NCI-H526 treated with DMSO at 0.1 percent for 48 hours (cell line): ENCODE results near the gene INSIG1.

Source experiments
- DNase-seq: peaks from one replicate; lab custom pipeline; 2025; lab: John Stamatoyannopoulos, UW

INSIG1 gene

DNA sequence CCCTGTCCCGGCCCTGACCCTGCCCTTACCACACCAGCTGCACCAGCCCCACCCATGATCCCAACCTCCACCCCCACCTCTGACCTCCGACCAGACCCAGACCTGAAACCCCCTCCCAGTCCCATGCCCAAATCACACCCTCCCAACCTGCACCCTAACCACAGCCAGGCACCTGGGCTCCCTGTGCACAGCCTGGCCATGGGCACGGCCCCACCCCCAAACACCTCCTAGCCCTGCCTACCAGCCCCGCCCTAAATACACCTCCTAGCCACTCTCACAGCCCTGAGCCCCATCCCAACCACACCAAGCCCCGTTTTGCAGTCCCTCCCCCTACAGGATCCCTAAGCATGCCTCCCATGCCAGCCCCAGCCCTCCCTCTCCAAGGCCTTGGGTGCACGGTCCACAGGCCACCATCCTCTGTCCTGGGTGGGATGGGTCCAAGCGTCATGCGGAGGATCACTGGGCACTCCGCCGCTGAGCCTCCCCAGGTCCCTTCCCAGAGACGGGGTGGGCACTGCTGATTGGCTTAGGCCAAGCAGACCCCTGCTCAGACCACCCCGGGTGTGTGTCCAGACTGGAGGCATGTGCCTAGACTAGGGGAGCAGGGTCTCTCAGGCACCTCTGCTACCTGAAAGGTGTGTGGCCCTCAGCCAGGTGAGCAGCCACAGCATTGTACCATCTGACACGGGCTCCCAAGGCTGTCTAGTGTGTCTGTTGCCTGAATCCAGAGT, 30.1 kb downstream of the INSIG1 start:
- DNase-seq: no peak

DNA sequence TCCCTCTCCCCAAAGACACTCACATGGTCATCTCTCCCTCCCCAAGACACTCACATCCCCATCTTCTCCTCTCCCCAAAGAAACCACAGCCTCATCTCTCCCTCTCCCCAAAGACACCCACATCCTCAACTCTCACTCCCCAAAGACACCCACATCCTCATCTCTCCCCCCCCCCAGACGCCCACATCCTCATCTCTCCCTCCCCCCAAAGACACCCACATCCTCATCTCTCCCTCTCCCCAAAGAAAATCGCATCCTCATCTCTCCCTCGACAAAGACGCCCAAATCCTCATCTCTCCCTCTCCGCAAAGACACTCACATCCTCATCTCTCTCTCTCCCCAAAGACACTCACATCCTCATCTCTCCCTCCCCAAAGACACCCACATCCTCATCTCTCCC, 31.5 kb downstream of the INSIG1 start:
- DNase-seq: no peak

DNA sequence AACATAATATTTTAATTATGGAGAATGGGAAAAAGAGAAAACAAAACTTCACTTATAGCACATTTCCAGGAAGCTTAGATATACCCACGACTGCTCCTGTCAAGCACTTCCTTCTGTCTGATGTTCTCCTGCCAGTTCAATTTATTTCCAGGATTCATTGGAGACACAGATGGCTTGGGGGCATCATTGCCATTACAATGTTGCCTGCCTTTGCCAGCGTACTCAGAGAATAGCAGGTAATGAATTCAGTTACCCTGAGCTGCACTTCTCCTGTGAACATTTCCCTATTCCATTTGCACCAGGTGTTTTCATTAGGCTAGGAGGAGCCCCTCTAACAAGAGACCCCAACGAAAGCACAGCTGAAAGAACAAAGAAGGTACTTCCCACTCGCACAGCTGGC, 33.7 kb downstream of the INSIG1 start:
- DNase-seq: no peak

DNA sequence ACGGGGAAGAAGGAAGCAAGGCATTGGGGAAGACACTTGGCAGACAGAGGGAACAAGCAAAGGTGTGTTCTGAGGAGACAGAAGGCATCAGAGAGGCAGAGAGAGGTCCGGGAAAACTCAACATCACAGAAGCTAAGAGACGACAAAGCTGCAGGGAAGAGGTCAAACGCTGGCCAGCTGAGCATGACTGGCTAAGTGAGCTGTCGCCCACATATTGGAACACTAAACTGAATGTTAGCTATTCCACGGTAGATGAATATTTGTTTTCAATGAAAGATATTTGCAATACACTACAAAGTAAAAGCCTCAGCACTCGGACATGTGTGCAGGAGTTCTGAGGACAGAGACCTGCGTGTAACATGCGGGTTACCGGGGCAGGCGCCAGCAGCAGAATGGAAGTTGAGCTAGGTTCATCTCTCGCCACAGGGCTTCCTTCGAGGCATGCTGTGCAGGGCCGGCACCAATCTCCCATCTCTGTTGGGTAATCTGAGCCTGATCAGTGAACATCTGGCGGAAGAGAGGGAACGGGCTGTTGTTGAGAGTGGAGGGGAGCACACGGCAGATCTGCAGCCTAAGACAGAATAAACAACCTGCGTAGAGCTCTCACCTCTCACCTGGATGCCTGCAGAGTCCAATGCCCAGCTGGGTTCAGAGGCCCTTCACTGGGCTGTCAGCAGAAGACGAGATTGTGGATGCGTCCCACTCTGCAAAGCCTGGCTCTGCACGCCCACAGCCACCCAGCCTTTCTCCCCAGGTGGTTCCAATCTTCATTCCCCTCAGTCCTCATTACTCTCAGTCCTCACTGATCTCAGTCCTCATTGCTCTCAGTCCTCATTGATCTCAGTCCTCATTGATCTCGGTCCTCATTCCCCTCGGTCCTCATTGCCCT, 35.9 kb downstream of the INSIG1 start:
- DNase-seq: no peak

DNA sequence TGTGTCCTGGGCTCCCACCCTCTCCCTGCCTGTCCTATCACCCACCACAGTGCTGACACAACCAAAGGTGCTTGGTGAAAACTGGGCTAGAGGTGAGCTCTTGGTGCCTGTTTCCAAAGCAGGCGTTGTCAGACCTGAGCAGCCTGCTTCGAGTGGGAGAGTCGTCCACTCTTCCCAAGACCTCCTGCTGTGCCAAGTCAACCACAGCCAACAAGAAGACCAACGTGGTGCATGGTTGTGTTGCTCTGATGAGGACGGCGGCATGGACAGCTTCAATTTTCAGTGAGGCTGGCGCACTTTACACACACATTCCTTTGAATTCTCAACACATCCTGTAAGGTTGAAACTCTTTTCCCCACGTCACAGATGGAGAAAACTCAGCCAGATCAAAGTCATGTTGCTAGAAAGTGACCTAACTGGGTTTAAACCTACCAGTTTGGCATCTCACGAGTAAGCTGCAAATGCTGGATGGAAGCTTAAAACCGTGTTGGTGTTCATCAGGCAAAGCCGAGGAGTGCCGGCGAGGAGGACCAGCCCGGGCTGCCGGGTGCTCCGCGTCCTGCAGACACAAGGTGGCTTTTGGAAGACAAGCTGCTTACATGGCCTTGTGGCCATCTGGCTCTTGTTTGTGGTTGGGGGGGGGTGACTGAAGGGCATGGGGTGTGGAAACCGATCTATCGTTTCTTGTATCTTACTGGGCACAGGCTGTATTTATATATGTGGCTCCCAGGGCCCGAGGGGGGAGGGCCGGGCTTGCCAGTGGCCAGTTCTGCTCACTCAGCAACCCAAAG, 39.3 kb downstream of the INSIG1 start:
- no peak for DNase-seq

DNA sequence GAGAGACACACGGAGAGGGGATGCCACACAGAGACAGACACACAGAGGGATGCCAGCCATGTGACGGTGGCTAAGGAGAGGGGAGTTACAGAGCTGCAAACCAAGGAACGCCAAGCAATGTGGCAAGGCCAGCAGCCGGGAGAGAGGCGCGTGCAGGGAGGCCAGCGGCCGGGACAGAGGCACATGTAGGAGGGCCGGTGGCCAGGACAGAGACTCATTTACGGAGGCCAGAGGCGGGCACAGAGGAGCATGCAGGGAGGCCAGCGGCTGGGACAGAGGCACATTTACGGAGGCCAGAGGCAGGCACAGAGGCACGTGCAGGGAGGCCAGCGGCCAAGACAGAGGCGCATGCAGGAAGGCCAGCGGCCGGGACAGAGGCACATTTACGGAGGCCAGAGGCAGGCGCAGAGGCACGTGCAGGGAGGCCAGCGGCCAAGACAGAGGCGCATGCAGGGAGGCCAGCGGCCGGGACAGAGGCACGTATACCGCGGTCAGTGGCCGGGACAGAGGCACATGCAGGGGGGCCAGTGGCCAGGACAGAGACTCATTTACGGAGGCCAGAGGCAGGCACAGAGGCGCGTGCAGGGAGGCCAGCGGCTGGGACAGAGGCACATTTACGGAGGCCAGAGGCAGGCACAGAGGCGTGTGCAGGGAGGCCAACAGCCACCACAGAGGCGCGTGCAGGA, 40.4 kb downstream of the INSIG1 start:
- DNase-seq: no peak

DNA sequence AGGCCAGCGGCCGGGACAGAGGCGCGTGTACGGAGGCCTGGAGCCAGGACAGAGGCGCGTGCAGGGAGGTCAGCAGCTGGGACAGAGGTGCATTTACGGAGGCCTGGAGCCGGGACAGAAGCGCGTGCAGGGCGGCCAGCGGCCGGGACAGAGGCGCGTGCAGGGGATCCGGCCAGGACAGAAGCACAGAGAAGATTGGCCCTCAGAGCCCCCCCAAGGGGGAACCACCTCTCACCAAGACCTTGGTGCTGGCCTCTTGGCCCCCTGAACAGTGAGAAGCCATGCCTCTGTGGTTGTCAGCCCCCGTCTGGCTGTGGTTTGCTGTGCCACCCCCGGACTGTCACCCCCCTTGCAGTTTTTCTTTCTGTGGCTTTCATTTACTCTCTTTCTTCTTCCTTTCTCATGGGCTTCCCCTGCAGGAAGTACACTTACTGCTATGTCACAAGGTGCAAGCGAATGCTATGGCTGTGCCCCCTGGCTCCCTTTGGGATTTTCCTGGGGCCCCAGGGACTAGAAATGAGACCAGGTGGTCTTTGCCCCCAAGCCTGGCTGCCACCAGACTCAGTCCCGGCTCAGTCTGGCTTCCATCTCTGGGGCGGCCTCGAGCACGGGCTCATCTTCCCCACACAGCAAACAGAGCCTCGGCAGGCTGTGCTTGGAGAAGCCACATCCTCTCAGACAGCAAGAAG, 41.1 kb downstream of the INSIG1 start:
- no peak for DNase-seq

DNA sequence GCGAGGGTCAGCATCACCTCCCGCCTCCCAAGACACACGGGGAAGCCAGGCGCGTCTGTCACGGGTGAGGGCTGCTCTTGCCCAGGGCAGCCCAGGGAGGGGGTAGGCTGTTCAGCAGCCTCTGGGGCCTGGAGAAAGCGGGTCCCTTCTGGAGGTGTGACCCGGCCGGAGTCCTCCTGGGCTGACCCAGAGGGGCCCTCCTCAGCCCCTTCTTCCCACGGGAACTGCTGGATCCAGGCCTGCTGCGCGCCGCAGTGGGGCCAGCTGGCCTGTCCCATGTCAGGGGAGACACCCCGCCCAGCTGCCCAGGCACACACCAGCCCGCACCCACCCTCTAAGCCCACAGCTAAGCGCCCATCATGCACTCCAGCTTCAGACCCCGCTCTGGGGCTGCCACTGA, 41.8 kb downstream of the INSIG1 start:
- DNase-seq: no peak

DNA sequence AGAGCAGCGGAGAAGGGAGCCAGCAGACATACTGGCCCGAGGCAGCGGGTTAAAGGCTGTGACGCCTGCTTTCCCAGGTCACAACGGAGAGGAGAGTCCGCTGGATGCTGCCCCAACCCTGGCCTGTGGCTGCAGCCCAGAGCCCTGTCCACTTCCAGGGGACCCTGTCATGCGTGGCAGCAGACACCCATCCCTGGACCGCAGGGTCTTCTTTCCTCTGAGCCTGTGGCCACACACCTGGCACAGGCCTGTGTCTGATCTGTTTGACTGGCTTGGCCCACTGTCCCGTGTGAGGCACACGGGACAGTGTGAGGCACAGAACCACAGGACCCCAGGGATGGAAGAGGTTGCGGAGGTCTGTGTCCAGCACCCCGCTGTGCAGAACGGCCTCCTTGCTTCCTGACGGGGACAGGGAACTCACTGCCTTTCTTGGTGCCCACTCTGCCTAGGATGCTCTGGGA, 42.4 kb downstream of the INSIG1 start:
- DNase-seq: no peak

DNA sequence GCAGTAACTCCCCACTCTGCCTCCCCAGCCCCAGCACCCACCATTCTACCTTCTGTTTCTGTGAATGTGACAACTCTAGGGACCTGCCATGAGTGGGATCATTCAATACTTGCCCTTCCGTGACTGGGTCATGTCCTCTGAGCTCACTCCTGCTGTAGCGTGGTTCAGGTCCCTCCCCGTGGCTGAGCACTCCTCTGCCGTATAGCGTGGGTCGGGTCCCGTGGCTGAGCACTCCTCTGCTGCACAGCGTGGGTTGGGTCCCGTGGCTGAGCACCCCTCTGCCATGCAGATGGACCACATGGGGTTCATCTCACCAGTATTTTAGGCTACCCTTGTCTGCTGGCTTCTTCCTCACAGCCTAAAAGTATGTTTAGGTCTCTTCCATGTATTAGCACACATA, 43.0 kb downstream of the INSIG1 start:
- DNase-seq: no peak

DNA sequence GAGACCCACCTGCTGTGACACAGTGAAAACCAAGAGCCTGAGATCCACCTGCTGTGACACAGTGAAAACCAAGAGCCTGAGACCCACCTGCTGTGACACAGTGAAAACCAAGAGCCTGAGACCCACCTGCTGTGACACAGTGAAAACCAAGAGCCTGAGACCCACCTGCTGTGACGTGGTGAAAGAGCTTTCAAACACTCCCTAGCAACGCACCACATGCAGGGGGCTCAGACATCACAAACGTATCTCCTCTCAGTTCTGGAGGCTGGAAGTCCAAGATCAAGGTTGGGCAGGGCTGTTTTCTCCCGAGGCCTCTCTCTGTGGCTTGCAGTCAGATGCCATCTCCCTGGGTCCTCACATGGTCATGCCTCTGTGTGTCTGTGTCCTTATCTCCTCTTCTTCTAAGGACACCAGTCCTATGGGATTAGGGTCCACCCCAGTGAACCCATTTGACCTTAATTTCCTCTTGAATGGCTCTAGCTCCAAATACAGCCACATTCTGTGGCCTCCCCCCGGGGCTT, 43.8 kb downstream of the INSIG1 start:
- no peak for DNase-seq

DNA sequence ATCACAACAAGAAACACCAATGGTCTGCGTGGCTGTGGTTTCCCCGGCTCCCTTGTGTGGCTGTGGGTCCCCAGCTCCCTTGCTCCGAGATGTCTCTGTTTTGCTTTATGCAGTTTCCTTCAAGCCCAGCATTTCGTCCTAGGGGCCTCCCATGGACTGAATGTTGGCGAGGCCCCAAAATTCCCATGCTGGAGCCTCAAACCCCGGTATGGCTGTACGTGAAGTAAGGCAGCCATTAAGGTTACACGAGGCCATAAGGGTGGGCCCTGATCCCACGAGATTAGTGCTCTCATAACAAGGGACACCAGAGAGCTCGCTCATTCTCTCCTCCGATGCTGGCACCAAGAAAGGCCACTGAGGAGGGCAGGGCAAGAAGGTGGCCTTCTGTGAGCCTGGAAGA, 44.6 kb downstream of the INSIG1 start:
- DNase-seq: no peak

DNA sequence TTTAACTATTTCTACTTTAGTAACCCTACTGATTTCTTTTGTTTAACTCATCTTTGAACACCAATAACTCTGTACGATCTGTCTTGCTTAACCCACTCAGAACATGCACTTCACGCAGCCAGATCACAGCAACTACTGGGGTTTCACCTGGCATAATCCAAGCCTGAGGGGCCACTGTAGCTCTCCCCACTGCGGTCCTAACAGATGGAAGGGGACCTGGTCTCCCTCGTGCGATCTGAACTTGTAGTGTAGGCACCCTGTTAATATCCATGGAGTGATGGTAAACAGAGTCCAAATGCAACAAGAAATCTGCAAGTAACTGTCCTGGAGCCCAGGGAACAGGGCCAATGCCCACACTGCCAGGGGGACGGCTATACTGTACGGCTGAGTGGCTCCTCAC, 45.5 kb downstream of the INSIG1 start:
- no peak for DNase-seq

DNA sequence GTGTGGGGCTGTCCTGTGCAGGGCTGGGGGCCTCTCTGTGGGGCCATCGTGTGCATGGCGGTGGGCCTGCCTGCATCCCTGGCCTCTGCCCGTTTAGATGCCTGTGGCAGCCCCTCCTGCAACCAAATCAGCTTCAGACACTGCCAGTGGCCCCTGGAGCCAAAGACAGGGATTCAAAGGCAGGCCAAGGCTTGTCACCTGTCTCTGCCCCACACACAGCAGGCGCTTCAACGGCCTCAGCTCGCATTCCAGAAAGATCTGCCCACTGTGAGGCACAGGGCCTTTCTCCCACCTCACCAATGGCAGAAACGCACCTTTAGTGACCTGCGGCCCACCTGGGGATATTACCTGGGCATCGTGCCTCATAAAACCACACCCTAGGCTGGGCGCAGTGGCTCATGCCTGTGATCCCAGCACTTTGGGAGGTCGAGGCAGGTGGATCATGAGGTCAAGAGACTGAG, 46.0 kb downstream of the INSIG1 start:
- no peak for DNase-seq

DNA sequence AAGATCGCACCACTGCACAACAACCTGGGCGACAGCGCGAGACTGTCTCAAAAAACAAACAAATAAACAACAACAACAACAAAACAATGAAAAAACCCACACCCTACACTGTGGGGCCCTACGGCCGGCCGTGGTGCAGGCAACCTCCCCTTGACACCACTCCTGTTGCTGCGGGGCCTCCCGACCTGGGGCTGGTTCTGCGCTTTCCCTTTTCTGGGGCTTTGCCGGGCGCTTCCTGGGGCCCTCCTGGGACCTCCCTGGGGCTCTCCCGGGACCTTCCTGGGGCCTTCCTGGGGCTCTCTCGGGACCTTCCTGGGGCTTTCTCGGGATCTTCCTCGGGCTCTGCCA, 46.6 kb downstream of the INSIG1 start:
- DNase-seq: no peak

DNA sequence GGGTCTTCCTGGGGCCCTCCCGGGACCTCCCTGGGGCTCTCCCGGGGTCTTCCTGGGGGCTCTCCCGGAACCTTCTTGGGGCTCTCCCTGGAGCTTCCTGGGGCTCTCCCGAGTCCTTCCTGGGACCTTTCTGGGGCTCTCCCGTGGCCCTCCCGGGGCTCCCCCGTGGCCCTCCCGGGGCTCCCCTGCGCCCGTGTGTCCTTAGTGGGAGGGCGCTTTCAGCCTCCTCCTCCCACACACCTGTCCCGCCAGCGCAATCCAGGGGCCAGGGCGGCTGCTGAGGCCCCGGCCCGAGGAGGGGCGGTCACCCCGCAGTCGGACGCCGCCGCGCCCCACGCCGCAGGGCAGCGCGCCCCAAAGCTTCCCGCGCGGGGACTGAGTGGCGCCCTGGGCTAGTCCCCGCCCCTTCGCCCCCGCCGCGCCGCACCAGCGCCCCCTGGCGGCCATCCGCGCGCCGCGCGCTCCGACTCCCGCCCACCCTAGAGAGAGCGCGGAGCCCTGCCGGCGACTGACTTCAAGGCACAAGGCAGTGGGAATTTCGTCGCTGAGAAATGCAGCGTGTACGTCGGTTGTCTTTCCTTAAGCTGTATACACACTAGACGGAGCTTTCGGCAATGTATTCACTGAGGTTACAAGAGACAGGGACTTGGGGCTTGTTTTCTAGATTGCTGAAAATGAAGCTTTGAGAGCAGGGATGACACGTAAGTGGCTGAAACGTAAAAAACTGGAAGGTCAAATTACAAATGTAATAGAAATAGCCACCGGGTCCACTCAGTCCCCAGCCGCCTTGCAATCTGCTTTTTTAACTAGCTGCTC, 47.1 kb downstream of the INSIG1 start:
- DNase-seq: peak; percentile 86

DNA sequence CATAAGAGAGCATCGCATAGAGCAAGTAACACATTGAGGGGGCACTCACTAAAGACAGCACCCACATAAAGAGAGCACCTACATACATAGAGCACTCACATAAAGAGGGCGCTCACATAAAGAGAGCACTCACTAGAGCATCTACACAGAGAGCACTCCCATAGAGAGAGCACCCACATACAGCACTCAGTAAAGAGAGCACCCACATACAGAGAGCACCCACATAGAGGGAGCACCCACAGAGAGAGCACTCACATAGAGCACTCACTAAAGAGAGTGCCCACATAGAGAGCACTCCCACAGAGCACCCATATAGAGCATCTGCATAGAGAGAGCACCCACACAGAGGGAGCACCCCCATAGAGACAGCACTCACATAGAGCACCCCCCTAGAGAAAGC, 47.8 kb downstream of the INSIG1 start:
- DNase-seq: no peak

DNA sequence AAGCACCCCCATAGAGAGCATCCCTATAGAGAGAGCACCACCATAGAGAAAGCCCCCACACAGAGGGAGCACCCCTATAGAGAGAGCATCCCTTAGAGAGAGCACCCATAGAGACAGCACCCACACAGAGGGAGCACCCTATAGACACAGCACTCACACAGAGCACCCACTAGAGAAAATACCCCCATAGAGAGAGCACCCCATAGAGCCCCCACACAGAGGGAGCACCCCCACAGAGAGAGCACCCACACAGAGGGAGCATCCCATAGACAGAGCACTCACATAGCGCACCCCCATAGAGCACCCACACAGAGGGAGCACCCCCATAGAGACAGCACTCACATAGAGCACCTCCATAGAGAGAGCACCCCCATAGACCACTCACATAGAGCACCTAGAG, 48.6 kb downstream of the INSIG1 start:
- DNase-seq: no peak

DNA sequence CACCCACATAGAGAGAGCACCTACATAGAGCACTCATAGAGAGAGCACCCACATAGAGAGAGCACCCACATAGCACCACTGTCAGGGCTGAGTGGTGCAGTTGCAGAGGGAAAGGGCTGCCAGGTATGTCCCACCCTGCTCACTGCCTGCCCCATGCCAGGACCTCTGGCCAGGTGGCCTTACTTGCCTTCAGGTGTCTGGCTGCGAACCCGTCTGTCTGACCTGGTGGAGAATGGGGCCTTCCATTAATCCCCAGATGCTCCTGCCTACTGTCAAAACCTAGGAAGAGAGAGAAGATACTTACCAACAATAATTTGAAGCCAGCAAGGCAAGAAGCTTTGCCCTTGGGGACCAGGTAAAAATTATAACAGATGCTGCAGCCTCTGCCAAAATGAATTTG, 51.1 kb downstream of the INSIG1 start:
- no peak for DNase-seq

DNA sequence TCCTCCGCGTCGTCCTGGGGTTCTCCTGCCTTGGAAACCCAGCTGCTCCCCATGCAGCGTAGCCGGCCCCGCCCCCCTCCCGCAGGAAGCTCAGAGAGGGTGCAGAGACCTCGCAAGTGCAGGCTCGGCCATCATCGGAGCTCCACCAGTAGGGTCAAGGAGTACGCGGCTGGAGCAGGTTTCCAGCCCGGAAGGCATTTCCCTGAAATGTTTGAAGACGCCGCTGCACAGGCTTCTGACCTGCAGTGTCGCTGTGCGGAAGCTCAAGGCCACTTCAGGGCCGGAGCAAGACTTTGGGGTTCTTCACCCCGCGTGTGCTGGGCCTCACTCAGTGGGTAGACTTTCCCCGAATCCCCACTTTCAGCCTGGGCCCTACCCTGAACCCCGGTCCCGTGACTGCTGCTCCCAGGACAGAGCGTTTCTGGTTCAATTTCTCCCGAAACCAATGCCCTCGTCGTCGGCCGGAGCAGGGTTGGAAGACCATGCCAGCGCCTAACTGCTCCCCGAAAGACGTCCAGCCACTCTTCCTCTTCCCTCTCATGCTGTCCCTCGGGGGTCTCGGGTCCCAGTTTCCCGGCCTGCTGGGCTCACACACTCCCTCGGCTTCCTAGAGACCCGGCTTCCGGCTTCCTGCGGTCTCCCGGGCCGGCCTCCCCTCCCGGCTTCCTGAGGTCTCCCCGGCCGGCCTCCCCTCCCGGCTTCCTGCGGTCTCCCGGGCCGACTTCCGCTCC, 52.1 kb downstream of the INSIG1 start:
- no peak for DNase-seq
